ENCODE measurements around the gene PITX2.

PITX2 gene

DNA sequence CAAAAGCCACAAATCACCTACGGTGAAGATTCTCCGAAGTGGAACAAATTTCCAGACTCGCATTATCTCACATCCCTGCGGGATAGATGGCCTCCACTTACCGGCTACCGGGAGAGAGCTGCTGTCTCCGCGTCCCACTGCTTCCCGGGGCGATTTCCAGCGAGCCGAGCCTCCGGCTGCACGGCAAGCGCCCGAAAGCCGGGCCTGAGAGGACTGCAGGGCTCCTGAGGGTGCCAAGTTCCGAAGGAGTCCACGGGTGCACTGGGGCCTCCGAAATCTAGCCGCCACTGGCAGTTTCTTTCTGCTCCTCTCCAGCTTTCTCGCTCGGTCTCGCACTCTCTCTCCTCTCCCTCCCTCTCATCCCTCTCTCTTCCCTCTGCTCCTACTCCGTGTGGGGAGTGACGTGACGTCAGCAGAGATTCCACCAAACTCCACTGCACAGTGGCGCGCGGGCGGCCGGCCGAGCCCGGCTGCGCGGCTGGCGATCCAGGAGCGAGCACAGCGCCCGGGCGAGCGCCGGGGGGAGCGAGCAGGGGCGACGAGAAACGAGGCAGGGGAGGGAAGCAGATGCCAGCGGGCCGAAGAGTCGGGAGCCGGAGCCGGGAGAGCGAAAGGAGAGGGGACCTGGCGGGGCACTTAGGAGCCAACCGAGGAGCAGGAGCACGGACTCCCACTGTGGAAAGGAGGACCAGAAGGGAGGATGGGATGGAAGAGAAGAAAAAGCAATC, 14.0 kb upstream of the PITX2 start:
- peak in 1 of 51 donors; percentile 16 for DNase-seq

DNA sequence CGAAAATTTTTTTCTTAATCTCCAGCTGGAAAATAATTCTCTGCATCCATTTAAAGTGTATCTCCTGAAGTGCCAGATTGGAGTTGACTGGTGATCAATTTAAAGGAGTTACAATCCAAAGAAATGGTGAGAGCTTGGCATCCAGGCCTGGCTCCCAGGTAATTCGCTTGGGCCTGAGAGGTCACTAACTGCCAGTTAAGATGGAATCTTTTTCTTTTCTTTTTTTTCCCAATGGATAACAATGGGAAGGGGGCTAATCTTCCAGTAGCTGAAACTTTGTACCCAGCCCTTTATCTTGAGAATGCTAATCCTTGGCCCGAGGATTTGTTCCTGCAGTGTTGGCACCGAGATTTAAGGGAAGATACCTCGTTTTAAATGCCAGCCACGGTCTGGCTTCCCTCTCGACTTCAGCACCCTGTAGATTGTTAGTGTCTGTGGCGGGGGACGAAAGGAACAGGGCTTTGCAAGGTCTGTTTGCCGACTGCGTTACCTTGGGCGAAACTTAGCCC, 13.3 kb upstream of the PITX2 start:
- DNase-seq = no peak

- DNase-seq = no peak
These were observed 12.4 kb upstream of the PITX2 start for GRCh38 chr4:110635163-110635865.

DNA sequence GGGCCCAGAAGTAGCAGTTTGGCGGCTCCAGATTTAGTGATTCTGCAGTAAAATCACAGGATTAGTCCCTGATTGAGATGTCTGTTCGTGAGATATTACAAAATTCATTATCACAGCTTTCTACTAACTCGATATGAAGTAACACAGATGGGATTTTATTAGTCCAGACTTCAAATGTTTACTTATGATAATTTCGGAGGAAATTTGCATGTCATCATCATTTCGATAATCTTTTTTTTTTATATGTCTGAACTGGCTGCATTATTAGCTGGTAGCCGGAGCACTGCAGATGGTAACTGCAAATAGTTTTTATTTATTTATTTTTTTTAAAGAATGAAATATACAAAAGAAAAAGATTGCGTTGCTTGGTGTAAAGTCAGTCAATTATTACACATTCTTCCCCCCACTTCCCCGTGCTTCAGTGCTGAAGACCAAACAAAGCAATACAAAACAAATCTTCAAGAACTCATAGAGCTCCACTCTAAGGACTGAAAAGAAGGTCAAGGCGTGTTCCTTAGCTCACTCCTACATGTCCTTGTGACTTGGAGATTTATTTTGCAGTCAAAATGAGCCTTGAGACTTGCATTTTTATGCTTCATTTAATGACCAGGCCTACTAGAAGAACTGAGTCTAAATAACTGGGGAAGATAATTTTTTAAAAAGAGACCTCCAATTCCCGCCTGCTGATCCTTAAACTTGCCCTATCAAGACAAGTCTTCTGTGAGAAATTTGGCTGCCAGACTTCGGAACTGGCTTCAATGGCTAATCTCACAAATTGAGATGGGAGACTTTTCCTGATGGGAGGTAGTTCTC, 11.7 kb upstream of the PITX2 start:
- DNase-seq = no peak

DNA sequence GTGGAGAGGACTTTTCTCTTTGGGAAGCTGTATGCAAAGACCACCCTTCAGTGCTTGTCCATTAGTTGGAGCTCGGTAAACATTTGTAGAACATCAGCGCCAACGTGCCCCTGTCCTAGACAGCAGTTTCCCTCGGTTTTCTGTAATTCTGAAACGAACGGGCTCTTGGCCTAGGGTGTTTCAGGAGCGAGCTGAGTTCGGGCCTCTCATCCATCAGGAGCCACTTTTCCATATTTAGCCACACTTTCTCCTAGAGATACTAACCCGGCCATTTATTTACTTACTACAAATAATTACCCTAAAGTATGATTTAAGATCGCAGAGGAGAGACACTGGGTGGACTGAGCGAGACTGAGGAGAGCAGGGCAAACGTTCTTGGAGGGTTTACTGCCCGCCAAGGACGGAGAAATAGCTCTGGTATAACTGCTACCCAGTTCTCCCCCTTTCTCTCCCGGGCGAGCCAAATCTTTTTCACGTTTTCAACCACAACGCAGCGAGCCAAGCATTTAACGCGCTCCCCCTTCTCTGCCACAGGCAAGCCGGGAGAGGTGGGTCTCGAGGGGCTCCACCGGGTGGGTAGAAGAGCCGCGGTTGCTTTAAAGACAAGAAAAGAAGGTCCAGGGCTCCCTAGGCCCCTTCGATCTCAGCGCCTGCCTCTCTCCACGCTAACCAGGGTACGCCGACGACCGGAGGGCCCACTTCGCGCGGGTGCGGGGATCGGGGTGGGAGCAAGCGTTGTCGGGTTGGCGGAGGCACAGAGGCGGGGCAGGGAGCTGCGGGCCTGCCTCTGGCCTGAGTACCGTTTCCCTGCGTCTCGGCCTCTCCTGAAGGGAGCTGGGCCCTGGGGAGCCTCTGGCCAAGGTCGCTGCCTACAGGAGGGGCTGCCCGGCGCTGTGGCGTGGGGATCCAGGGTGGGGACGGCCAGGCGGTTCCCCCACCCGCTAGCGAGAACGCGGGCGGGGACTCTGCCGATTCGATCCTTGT, 10.8 kb upstream of the PITX2 start:
- no peak for DNase-seq

DNA sequence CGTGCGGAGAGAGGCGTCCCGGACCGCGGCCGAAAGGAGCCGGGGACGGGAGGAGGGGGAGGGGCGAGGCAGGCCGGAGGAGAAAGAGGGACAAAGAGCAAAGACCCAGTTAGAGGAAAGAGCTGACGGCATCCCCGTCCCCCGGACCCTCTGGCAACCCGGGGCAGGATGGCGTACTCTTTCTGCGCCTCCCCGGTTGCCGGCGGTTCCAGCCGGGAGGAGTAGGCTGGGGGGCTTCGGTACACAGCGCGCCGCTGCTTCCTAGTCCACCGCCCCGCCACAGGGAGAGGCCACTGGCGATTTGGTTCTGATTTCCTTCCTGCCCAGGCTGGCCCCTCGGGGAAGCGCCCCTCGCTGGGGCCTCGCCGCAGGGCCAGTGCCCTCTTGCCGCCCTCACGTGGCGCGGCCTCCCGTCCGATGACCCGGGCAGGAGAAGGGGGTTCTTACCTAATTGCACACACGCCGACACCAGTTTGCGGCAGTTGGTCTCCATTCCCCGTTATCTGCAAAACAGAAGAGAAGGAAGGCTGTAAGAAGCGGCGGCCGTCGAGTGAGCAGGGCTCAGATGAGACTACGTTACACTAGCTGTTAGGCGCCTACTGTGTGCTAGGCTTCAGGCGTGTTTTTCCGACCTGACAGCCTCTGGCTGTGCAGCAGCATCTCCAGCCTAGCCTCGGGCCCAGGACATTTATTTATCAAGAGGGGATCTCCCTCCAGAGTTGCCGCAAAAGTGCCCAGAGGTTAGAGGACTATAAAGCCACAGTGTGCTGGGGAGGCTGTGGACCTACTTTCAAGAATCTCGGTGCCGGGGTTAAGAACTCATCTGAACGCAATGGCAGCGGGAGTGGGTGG, 9.9 kb upstream of the PITX2 start:
- DNase-seq = no peak

- peak in 42 of 51 donors; percentile 7 to 78 (median 36) for DNase-seq
These were observed 9.0 kb upstream of the PITX2 start for GRCh38 chr4:110631584-110632505.

DNA sequence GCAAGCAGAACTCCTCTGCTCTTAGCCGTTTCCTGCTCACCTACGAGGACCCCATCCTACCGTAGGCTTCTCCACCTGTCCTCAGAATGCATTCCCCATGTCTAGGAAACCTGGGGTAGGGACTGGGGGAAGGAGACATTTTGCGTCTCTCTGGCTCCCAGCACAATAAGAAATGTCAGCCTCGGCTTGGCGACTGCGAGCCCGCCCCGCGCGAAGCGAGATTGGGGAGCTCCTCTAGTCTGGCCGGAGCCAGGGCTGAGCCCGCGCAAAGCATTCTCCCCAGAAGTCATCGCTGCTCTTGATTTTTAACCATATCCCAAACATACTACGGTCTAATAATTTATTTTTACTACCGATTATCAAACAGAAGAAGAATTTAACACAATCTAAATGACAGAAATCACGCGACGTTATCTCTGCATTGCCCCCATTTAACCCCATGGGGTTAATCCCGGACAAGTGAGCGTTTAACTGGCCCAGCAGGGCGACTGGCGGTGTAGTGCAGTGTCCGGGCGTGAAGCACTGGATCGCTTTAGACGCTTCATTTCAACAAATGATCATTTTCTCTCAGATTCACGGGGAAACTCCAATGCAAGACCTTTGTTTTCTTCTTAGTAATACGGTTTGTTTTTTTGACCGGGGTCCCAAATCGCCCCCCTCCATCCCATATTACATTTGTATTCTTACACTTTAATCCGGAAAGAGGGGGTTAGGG, 8.0 kb upstream of the PITX2 start:
- DNase-seq = no peak

DNA sequence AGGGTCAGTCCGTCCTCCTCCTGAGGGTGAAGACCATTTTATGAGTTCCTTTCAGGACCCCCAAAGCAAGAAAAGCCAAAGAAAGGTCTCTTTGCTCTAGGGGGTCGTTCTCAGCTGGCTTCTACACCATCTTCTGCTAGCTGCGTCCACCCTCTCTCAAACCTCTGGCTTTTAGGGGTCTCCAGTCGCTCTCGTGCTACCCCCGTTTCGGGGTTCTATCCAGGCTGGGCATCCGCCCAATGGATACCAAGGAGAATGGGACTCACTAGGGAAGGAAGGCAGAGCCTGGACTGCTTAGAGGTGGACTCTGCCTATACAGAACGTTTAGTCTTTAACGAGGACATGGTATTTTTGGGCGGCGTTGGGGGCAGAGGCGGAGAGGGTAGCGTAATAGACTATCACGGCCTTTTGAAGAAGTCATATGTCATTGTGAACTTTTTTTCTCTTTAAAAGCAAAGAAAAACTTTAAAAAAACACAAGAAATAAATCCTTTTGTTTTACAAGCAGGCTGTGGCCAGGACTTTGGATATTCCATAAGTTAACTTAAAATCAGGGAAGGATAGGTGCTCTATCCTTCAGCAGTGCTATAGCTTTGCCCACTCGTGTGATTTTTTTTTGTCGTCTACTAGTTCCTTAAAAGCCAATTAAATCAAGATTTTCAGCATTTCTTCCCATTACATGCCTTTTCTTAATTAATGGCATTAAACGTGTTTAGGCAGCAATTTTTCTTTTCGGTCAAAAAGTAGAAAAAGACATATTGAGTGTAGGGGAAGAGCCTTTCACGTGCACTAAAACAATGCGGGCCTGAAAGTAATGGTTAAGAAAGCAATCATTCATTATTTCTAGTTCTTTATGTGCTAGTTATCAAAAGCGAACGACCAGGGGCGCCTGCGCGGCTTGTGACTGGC, 7.2 kb upstream of the PITX2 start:
- no peak for DNase-seq

- no peak for DNase-seq
These were observed 6.4 kb upstream of the PITX2 start for GRCh38 chr4:110629214-110629754.

- DNase-seq = no peak
These were observed 5.9 kb upstream of the PITX2 start for GRCh38 chr4:110628663-110629213.

- DNase-seq = no peak
These were observed 5.2 kb upstream of the PITX2 start for GRCh38 chr4:110627977-110628662.

GRCh38 chr4:110626532-110627153, 3.8 kb upstream of the PITX2 start:
- DNase-seq = no peak

DNA sequence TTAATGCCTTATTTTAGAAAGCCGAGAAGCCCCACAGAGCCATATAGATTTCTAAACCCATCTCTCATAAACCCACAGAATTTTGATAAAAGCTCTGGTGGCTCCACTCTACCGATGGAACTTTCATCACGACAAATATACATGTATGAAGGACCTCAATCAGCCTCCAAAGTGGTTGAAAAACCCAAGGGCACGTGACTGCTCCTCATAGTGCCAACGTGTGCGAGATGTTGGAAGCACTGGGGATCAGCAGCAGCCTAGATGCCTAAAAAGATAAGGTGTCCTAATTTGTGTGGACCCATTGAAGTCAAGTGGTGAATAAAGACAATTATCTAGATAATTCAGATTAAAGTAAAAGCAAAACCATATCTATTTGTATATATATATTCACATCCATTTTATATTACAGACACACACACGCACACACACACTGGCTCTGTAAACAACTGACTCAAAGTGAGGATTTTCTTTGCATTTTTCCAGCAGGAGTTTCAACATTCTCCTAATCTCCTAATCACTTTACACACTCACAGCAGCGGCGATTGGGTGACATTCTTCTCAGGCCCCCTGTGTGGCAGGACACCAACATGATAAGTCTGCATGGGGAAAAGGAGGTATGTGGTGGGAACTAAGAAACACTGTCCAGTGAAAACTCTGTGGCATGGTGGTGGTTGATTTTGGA, 2.8 kb upstream of the PITX2 start:
- no peak for DNase-seq
